ENCODE results near the gene TENM4. TPM values are rescaled to one million over a fixed set of nuclear protein-coding genes. Genes with fewer than 3 reads are reported as not detected.

Gene TENM4
- polyA plus RNA-seq, 1 of the 3 experiments (the other 2 are of a cell fraction): 16.7 TPM

- TF ChIP-seq EZH2phosphoT487 (IDR thresholded peaks at IDR 0.05; ENCODE audit: borderline replicate concordance, low read depth) (no peak), CHD2 (IDR thresholded peaks at IDR 0.05; ENCODE audit: low read length, partially characterized antibody) (no peak), ZBTB33 (IDR thresholded peaks at IDR 0.05; ENCODE audit: borderline replicate concordance, low read depth) (no peak), RFX5 (IDR thresholded peaks at IDR 0.05; ENCODE audit: low read length) (no peak), NFIC (IDR thresholded peaks at IDR 0.05; ENCODE audit: borderline replicate concordance) (no peak), REST (IDR thresholded peaks at IDR 0.05; ENCODE audit: low read depth, low read length) (no peak), USF1 (IDR thresholded peaks at IDR 0.05; ENCODE audit: borderline replicate concordance, low read depth) (no peak), PBX3 (IDR thresholded peaks at IDR 0.05) (no peak), JUND (IDR thresholded peaks at IDR 0.05) (no peak), FOXM1 (IDR thresholded peaks at IDR 0.05; ENCODE audit: low read depth) (no peak), RCOR1 (IDR thresholded peaks at IDR 0.05; ENCODE audit: low read length) (no peak), MEF2A (IDR thresholded peaks at IDR 0.05; ENCODE audit: borderline replicate concordance, low read depth) (no peak), SMC3 (IDR thresholded peaks at IDR 0.05; ENCODE audit: low read depth, low read length) (no peak), SIN3A (IDR thresholded peaks at IDR 0.05; ENCODE audit: borderline replicate concordance, low read depth, low read length) (no peak), EP300 (IDR thresholded peaks at IDR 0.05; ENCODE audit: borderline replicate concordance in 1 of 2, low read depth in 1 of 2, low read length in 1 of 2) (no peak), CTCF (IDR thresholded peaks at IDR 0.05) (no peak), GATA2 (CRISPR knock-in tag; IDR thresholded peaks at IDR 0.05) (no peak), GABPA (IDR thresholded peaks at IDR 0.05; ENCODE audit: low read depth) (no peak)
- no peak overlapping the region for H3K9ac ChIP-seq
- no peaks in the 10 kb centered on the region for H4K20me1 ChIP-seq (ENCODE audit: insufficient read depth)
- H3K9me3 ChIP-seq: no peaks in the 10 kb centered on the region
- DNase-seq: no peak
- WGBS (ENCODE audit: low lambda C conversion rate): 89% methylated on average over 11 of the region's 11 CpGs
- H3K4me1 ChIP-seq (ENCODE audit: control insufficient read depth in 1 of 2, insufficient read depth in 2 of 2, low read depth in 1 of 2, low read length in 1 of 2): peaks cover 0 to 19% of the 10 kb centered on the region in 2 experiments; a peak in 1 of 4 replicates
- no peak overlapping the region for H3K4me3 ChIP-seq (ENCODE audit: low read depth in 2 of 2, low read length in 1 of 2)
- ChIA-PET CTCF (interaction anchor here (1.1 to 6.8 kb wide), 3 partner anchors 7 to 62 kb away, joined by 3 to 53 read pairs (median 6); no protein-coding TSS in a partner anchor), POLR2A (interaction anchor here (1.1 kb wide), 1 partner anchor 308 kb away, joined by 3 read pairs; no protein-coding TSS in a partner anchor)
- peaks cover 0 to 11% of the 10 kb centered on the region in 2 experiments for H3K36me3 ChIP-seq (replicated peaks in 1 of 2; ENCODE audit: control insufficient read depth in 1 of 2, insufficient read depth in 2 of 2, low read length in 1 of 2)
- no peaks in the 10 kb centered on the region for H3K9me2 ChIP-seq
- peak overlapping the region in 1 of 2 experiments; percentile 53; a peak in 1 of 4 replicates for H3K27ac ChIP-seq (ENCODE audit: low read depth in 2 of 2, low read length in 1 of 2)
- H3K4me2 ChIP-seq: no peak overlapping the region
- H3K27me3 ChIP-seq (ENCODE audit: insufficient read depth): no peaks in the 10 kb centered on the region
- no peaks in the 10 kb centered on the region for H3F3A ChIP-seq (replicated peaks; ENCODE audit: insufficient read depth)
- H2AFZ ChIP-seq (ENCODE audit: low read depth): no peak overlapping the region
- H3K79me2 ChIP-seq (ENCODE audit: insufficient read depth): no peaks in the 10 kb centered on the region
These were observed 787.4 kb downstream of the TENM4 start for GRCh38 chr11:78653294-78653909.

Data from SK-N-SH (cell line).